HTERT RPE-1 (cell line): ENCODE results near the gene MDH1B.
"Not testable (repeated sequence)": the region's sequence is repeated elsewhere in the genome, so short reads cannot be mapped to it uniquely, and the experiment has no call there.

Experiments
- in situ Hi-C: fragments of 300-500 bp; cut with MboI; formaldehyde crosslinking; loops from 4 replicates; pipeline ENCODE4 v1.14.3; 2020; ENCODE audit warnings: low sequenced_read_pairs

The MDH1B gene

GRCh38 chr2:206774871-206775270 is 9.7 kb upstream of the MDH1B start:
- in situ Hi-C loops: no loop called here

- in situ Hi-C loops: no loop called here
Observed at GRCh38 chr2:206766057-206766930, 1.2 kb upstream of the MDH1B start.

- in situ Hi-C loops: no loop called here
Observed at GRCh38 chr2:206764673-206765241, 371 bp downstream of the MDH1B start.

- in situ Hi-C loops: no loop called here
Observed at GRCh38 chr2:206756816-206757215, 8.3 kb downstream of the MDH1B start.

GRCh38 chr2:206740800-206741199 is 24.3 kb downstream of the MDH1B start:
- in situ Hi-C loops: no loop called here

- in situ Hi-C loops: no loop called here
Observed at GRCh38 chr2:206739271-206739670, 25.9 kb downstream of the MDH1B start.

GRCh38 chr2:206736935-206737334 is 28.2 kb downstream of the MDH1B start:
- in situ Hi-C loops: no loop called here

GRCh38 chr2:206733341-206733740 is 31.8 kb downstream of the MDH1B start:
- in situ Hi-C loops: no loop called here

- in situ Hi-C loops: no loop called here
Observed at GRCh38 chr2:206728277-206729199, 36.6 kb downstream of the MDH1B start.

GRCh38 chr2:206727287-206727686 is 37.8 kb downstream of the MDH1B start:
- in situ Hi-C loops: no loop called here

GRCh38 chr2:206723288-206723687 is 41.8 kb downstream of the MDH1B start:
- in situ Hi-C loops: no loop called here

- in situ Hi-C loops: no loop called here
Observed at GRCh38 chr2:206721256-206721920, 43.7 kb downstream of the MDH1B start.

- in situ Hi-C loops: no loop called here
Observed at GRCh38 chr2:206718296-206718695, 46.8 kb downstream of the MDH1B start, which contains the start of gene DYTN. Gene DYTN (minus strand): TSS chr2:206718396. CDS start chr2:206718279, 117 bp downstream.

GRCh38 chr2:206716623-206717022 is 48.5 kb downstream of the MDH1B start:
- in situ Hi-C loops: no loop called here

- in situ Hi-C loops: not testable (repeated sequence)
Observed at GRCh38 chr2:206715183-206715582, 49.9 kb downstream of the MDH1B start.

GRCh38 chr2:206713746-206714145 is 51.4 kb downstream of the MDH1B start:
- in situ Hi-C loops: no loop called here

- in situ Hi-C loops: no loop called here
Observed at GRCh38 chr2:206708286-206708685, 56.8 kb downstream of the MDH1B start.

- in situ Hi-C loops: no loop called here
Observed at GRCh38 chr2:206707164-206707701, 57.9 kb downstream of the MDH1B start.

- in situ Hi-C loops: no loop called here
Observed at GRCh38 chr2:206701952-206702605, 63.0 kb downstream of the MDH1B start.

- in situ Hi-C loops: no loop called here
Observed at GRCh38 chr2:206700156-206700555, 65.0 kb downstream of the MDH1B start.
